Measurements from ENCODE around the gene LSM10.

GRCh38 chr1:36354486-36354885 lies 43.2 kb downstream of the LSM10 start:
- TF ChIP-seq EZH2 (IDR thresholded peaks at IDR 0.05; ENCODE audit: borderline replicate concordance, low read depth, low read length, severe bottlenecking): no peak
- no peak for TF ChIP-seq MAX (IDR thresholded peaks at IDR 0.05; ENCODE audit: insufficient read depth, insufficient read length)
- no peak for TF ChIP-seq CTCF (IDR thresholded peaks at IDR 0.05; ENCODE audit: extremely low read depth in 1 of 2, insufficient read depth in 1 of 2, low read depth in 1 of 2, low read length in 2 of 2)
- TF ChIP-seq POLR2A (IDR thresholded peaks at IDR 0.05; ENCODE audit: low read depth, low read length): no peak
- TF ChIP-seq POLR2AphosphoS5 (IDR thresholded peaks at IDR 0.05; ENCODE audit: insufficient read depth, low read depth, low read length): no peak
- no peak for TF ChIP-seq FOS (IDR thresholded peaks at IDR 0.05; ENCODE audit: borderline replicate concordance, insufficient read depth, low read length)

All from endothelial cell of umbilical vein (primary cell).